Gastrocnemius medialis (tissue), 4 donors: ENCODE measurements around the gene GTF3C1. TPM values are rescaled to one million over a fixed set of nuclear protein-coding genes. Genes with fewer than 3 reads are reported as not detected.

Experiments used
- ATAC-seq, 2 donors: fragments of 150-250 bp; one replicate each; pipeline ENCODE4 v1.9.1; 2016
- DNase-seq, 2 donors: peaks; one replicate each; pipeline ENCODE4 v3.0.0-alpha.2; 2019
- H3K27ac ChIP-seq, 4 donors: fragments of 200-600 bp; sonication (generic); 1 replicate in 1 of 4; 2 replicates in 3 of 4; pipeline ENCODE4 v1.5.1; 2016 to 2018; ENCODE audit warnings: mild to moderate bottlenecking in 2 of 4, moderate library complexity in 1 of 4
- H3K27me3 ChIP-seq, 3 donors: fragments of 200-600 bp; sonication (generic) in 2 of 3; 1 replicate in 1 of 3; 2 replicates in 2 of 3; pipeline versions ENCODE4 v1.5.1 to v1.6.0; 2016 to 2019; ENCODE audit warnings: mild to moderate bottlenecking in 1 of 3, moderate library complexity in 1 of 3
- H3K36me3 ChIP-seq, 2 donors: fragments of 200-600 bp; sonication (generic) in 1 of 2; one replicate each; pipeline ENCODE4 v1.5.1; 2017 to 2018
- H3K4me1 ChIP-seq, 2 donors: fragments of 200-600 bp; sonication (generic) in 1 of 2; one replicate each; pipeline ENCODE4 v1.5.1; 2016 to 2017; ENCODE audit warnings: mild to moderate bottlenecking in 2 of 2
- H3K4me3 ChIP-seq, 4 donors: fragments of 200-600 bp; sonication (generic) in 3 of 4; 1 replicate in 1 of 4; 2 replicates in 3 of 4; pipeline ENCODE4 v1.5.1; 2016 to 2019; ENCODE audit warnings: mild to moderate bottlenecking in 2 of 4
- H3K9me3 ChIP-seq, 3 donors: fragments of 200-600 bp; sonication (generic) in 2 of 3; 1 replicate in 1 of 3; 2 replicates in 2 of 3; pipeline ENCODE4 v1.5.1; 2016 to 2019
- CTCF ChIP-seq, 5 experiments: fragments of 450-650 bp in 3 of 5; fragments of 200-600 bp in 2 of 5; sonication (generic) in 2 of 5; IDR thresholded peaks in 4 of 5; conservative IDR thresholded peaks in 1 of 5; 1 replicate in 4 of 5; 2 replicates in 1 of 5; pipeline ENCODE4 v1.5.1; 2016 to 2019; ENCODE audit warnings: antibody characterized with exemption in 5 of 5, mild to moderate bottlenecking in 3 of 5, moderate library complexity in 3 of 5
- POLR2A ChIP-seq, 2 donors: fragments of 450-650 bp; IDR thresholded peaks; one replicate each; pipeline ENCODE4 v1.6.1; 2017; ENCODE audit warnings: antibody characterized with exemption in 2 of 2, mild to moderate bottlenecking in 2 of 2, moderate library complexity in 2 of 2
- in situ Hi-C, 4 donors: fragments of 200-750 bp; cut with MboI; loops; one replicate each; pipeline versions ENCODE4 v1.15.0 to v1.8.0; 2017; ENCODE audit warnings: low sequenced_read_pairs in 4 of 4
- intact Hi-C: fragments of 100-400 bp; cut with DNase I; formaldehyde crosslinking; loops from one replicate; pipeline ENCODE4 v1.15.1; 2023; ENCODE audit warnings: low total_unique reads
- total RNA-seq, 4 donors: library from RNA; depleted of rRNA; stranded (reverse); fragments of >200 nt; gene quantifications; one replicate each; pipeline versions ENCODE4 v1.1.0 to v1.2.3, GENCODE V29; 2016

Gene GTF3C1
- total RNA-seq, 4 donors from 2014 or later, result 52.0 to 108 (median 67.8) TPM

- DNase-seq (no peak), ATAC-seq (no peak)
- H3K27ac ChIP-seq, result no peak overlapping the region
- in situ Hi-C loops, result loop anchor here (10.0 kb wide), 2 partner anchors 271 to 281 kb away; no protein-coding TSS in a partner anchor
- no peaks in the 10 kb centered on the region for H3K27me3 ChIP-seq
- H3K4me1 ChIP-seq, result peaks cover 11 to 13% of the 10 kb centered on the region in 2 donors
- no peak for TF ChIP-seq POLR2A (IDR thresholded peaks at IDR 0.05)
- no peak for TF ChIP-seq CTCF (IDR thresholded peaks at IDR 0.05 in 4 of 5, conservative IDR thresholded peaks at IDR 0.05 in 1 of 5)
- intact Hi-C loops, result no loop called here
- H3K4me3 ChIP-seq, result no peak overlapping the region
- H3K36me3 ChIP-seq, result peaks cover 0 to 2% of the 10 kb centered on the region in 2 donors
- no peaks in the 10 kb centered on the region for H3K9me3 ChIP-seq
Measured at GRCh38 chr16:27455700-27456099, 94.0 kb downstream of the GTF3C1 start.

GRCh38 chr16:27453494-27453825, 96.3 kb downstream of the GTF3C1 start:
- in situ Hi-C loops, result loop anchor here (10.0 kb wide), 2 partner anchors 269 to 279 kb away; no protein-coding TSS in a partner anchor
- H3K36me3 ChIP-seq, result no peaks in the 10 kb centered on the region

GRCh38 chr16:27452569-27453493, 96.9 kb downstream of the GTF3C1 start:
- Histone ChIP-seq H3K4me3 (no peak overlapping the region), H3K27me3 (peaks cover 13 to 18% (median 15%) of the 10 kb centered on the region in 3 donors), H3K4me1 (no peaks in the 10 kb centered on the region), H3K36me3 (no peaks in the 10 kb centered on the region), H3K27ac (no peak overlapping the region), H3K9me3 (no peaks in the 10 kb centered on the region)
- no peak for DNase-seq
- no peak for TF ChIP-seq CTCF (IDR thresholded peaks at IDR 0.05 in 4 of 5, conservative IDR thresholded peaks at IDR 0.05 in 1 of 5)
- TF ChIP-seq POLR2A (IDR thresholded peaks at IDR 0.05), result no peak
- intact Hi-C loops, result no loop called here
- in situ Hi-C loops, result loop anchor here (10.0 kb wide), 2 partner anchors 268 to 278 kb away; no protein-coding TSS in a partner anchor
- ATAC-seq, result no peak

More at GRCh38 chr16:27453494-27453825, 96.3 kb downstream of the GTF3C1 start:
- ATAC-seq, result no peak
- Histone ChIP-seq H3K4me3 (no peak overlapping the region), H3K27me3 (peaks cover 8 to 15% (median 12%) of the 10 kb centered on the region in 3 donors), H3K27ac (no peak overlapping the region), H3K4me1 (no peaks in the 10 kb centered on the region), H3K9me3 (no peaks in the 10 kb centered on the region)
- TF ChIP-seq POLR2A (IDR thresholded peaks at IDR 0.05) (no peak), CTCF (IDR thresholded peaks at IDR 0.05 in 4 of 5, conservative IDR thresholded peaks at IDR 0.05 in 1 of 5) (no peak)
- intact Hi-C loops, result no loop called here
- DNase-seq, result no peak

GRCh38 chr16:27450196-27450549, 99.5 kb downstream of the GTF3C1 start:
- peaks cover 17 to 22% (median 18%) of the 10 kb centered on the region in 3 donors for H3K27me3 ChIP-seq
- no peak for ATAC-seq
- no peak for DNase-seq
- no peaks in the 10 kb centered on the region for H3K36me3 ChIP-seq
- in situ Hi-C loops, result loop anchor here (10.0 kb wide), 2 partner anchors 265 to 275 kb away; no protein-coding TSS in a partner anchor
- H3K4me3 ChIP-seq, result no peak overlapping the region
- TF ChIP-seq CTCF (IDR thresholded peaks at IDR 0.05 in 4 of 5, conservative IDR thresholded peaks at IDR 0.05 in 1 of 5) (no peak), POLR2A (IDR thresholded peaks at IDR 0.05) (no peak)
- H3K4me1 ChIP-seq, result no peaks in the 10 kb centered on the region
- H3K9me3 ChIP-seq, result no peaks in the 10 kb centered on the region
- intact Hi-C loops, result no loop called here
- H3K27ac ChIP-seq, result no peak overlapping the region
